HG03045 (cell line): ENCODE results near the gene AFG3L2.
"Not testable (repeated sequence)": the region's sequence is repeated elsewhere in the genome, so short reads cannot be mapped to it uniquely, and the experiment has no call there.

ENCODE experiments used
- ATAC-seq: cut with Tn5 transposase; IDR thresholded peaks from one replicate; pipeline ENCODE4 v1.9.1; 2021; ENCODE audit warnings: mild to moderate bottlenecking, moderate library complexity; ENCODE audit not compliant: unreplicated experiment

AFG3L2 gene

GRCh38 chr18:12397793-12398192, 20.8 kb upstream of the AFG3L2 start:
- no peak for ATAC-seq

- no peak for ATAC-seq
Observed at GRCh38 chr18:12397254-12397653, 20.2 kb upstream of the AFG3L2 start.

- ATAC-seq: no peak
Observed at GRCh38 chr18:12394428-12394827, 17.4 kb upstream of the AFG3L2 start.

GRCh38 chr18:12393998-12394397, 17.0 kb upstream of the AFG3L2 start:
- ATAC-seq: no peak

- no peak for ATAC-seq
Observed at GRCh38 chr18:12393510-12393909, 16.5 kb upstream of the AFG3L2 start.

- peak; percentile 56 for ATAC-seq
Observed at GRCh38 chr18:12391487-12392165, 14.6 kb upstream of the AFG3L2 start.

- no peak for ATAC-seq
Observed at GRCh38 chr18:12388442-12388841, 11.4 kb upstream of the AFG3L2 start.

- ATAC-seq: no peak
Observed at GRCh38 chr18:12384261-12384660, 7.2 kb upstream of the AFG3L2 start.

GRCh38 chr18:12383759-12384158, 6.7 kb upstream of the AFG3L2 start:
- not testable (repeated sequence) for ATAC-seq

GRCh38 chr18:12382221-12382814, 5.3 kb upstream of the AFG3L2 start:
- ATAC-seq: not testable (repeated sequence)

- not testable (repeated sequence) for ATAC-seq
Observed at GRCh38 chr18:12378198-12378558, 1.2 kb upstream of the AFG3L2 start.

GRCh38 chr18:12377556-12378197, 650 bp upstream of the AFG3L2 start:
- ATAC-seq: peak; percentile 69

- ATAC-seq: no peak
Observed at GRCh38 chr18:12376034-12376753, 833 bp downstream of the AFG3L2 start.

GRCh38 chr18:12374401-12374800, 2.6 kb downstream of the AFG3L2 start:
- ATAC-seq: no peak

GRCh38 chr18:12373771-12374116, 3.3 kb downstream of the AFG3L2 start:
- ATAC-seq: no peak

GRCh38 chr18:12373116-12373770, 3.8 kb downstream of the AFG3L2 start:
- ATAC-seq: no peak

- ATAC-seq: no peak
Observed at GRCh38 chr18:12372406-12372805, 4.6 kb downstream of the AFG3L2 start.

GRCh38 chr18:12371590-12371989, 5.4 kb downstream of the AFG3L2 start:
- ATAC-seq: no peak

- no peak for ATAC-seq
Observed at GRCh38 chr18:12369211-12369610, 7.8 kb downstream of the AFG3L2 start.

- ATAC-seq: no peak
Observed at GRCh38 chr18:12366784-12367183, 10.2 kb downstream of the AFG3L2 start.

GRCh38 chr18:12366379-12366778, 10.6 kb downstream of the AFG3L2 start:
- ATAC-seq: no peak
